Chondrocyte (in vitro differentiated cells): ENCODE measurements around the gene HELZ. TPM values are rescaled to one million over a fixed set of nuclear protein-coding genes. Genes with fewer than 3 reads are reported as not detected.

ENCODE experiments used
- DNase-seq: peaks from one replicate; pipeline ENCODE4 v3.0.0; 2021; ENCODE audit warnings: mixed read lengths, low spot score
- H3K27ac Mint-ChIP-seq: one replicate; pipeline ENCODE4 v1.8.0; 2021; ENCODE audit warnings: mild to moderate bottlenecking, moderate library complexity, mixed read lengths; ENCODE audit not compliant: unreplicated experiment
- H3K27me3 Mint-ChIP-seq: 2 replicates; pipeline ENCODE4 v1.8.0; 2021; ENCODE audit warnings: low read depth, mixed read lengths
- H3K36me3 Mint-ChIP-seq: 2 replicates; pipeline ENCODE4 v1.8.0; 2021; ENCODE audit warnings: low read depth, mixed read lengths
- H3K4me1 Mint-ChIP-seq: 2 replicates; pipeline ENCODE4 v1.8.0; 2021; ENCODE audit warnings: low read depth, mild to moderate bottlenecking, mixed read lengths
- H3K4me3 Mint-ChIP-seq: one replicate; pipeline ENCODE4 v1.8.0; 2021; ENCODE audit warnings: mild to moderate bottlenecking, moderate library complexity, mixed read lengths; ENCODE audit not compliant: unreplicated experiment
- H3K9me3 Mint-ChIP-seq: 2 replicates; pipeline ENCODE4 v1.8.0; 2021; ENCODE audit warnings: low read depth, mixed read lengths
- CTCF ChIP-seq: fragments of 200-600 bp; sonication (generic); IDR thresholded peaks from 2 replicates; pipeline ENCODE4 v1.5.0; 2021; ENCODE audit warnings: antibody characterized with exemption, mild to moderate bottlenecking, moderate library complexity
- total RNA-seq: library from RNA; stranded (reverse); gene quantifications from 3 replicates; pipeline ENCODE4 v1.2.1, GENCODE V29; 2021

HELZ gene
- total RNA-seq, 1 donor from 2014 or later, result 55.8 TPM

- Mint-ChIP-seq H3K27ac (no peak overlapping the region), H3K4me1 (no peaks in the 10 kb centered on the region), H3K9me3 (peaks cover 22% of the 10 kb centered on the region), H3K27me3 (peaks cover 16% of the 10 kb centered on the region), H3K36me3 (peaks cover 9% of the 10 kb centered on the region), H3K4me3 (no peak overlapping the region)
- no peak for TF ChIP-seq CTCF
- DNase-seq, result no peak
Measured at GRCh38 chr17:67047382-67047781, 197.6 kb downstream of the HELZ start.

- peaks cover 22% of the 10 kb centered on the region for H3K9me3 Mint-ChIP-seq
Measured at GRCh38 chr17:67046398-67046797, 198.6 kb downstream of the HELZ start.

GRCh38 chr17:67044940-67045339 is 200.1 kb downstream of the HELZ start:
- H3K4me1 Mint-ChIP-seq, result no peaks in the 10 kb centered on the region
- peaks cover 9% of the 10 kb centered on the region for H3K36me3 Mint-ChIP-seq
- TF ChIP-seq CTCF, result no peak
- H3K4me3 Mint-ChIP-seq, result no peak overlapping the region
- DNase-seq, result no peak
- H3K27ac Mint-ChIP-seq, result no peak overlapping the region
- H3K27me3 Mint-ChIP-seq, result peaks cover 18% of the 10 kb centered on the region
- peaks cover 22% of the 10 kb centered on the region for H3K9me3 Mint-ChIP-seq

More at GRCh38 chr17:67046398-67046797, 198.6 kb downstream of the HELZ start:
- Mint-ChIP-seq H3K36me3 (peaks cover 9% of the 10 kb centered on the region), H3K4me1 (no peaks in the 10 kb centered on the region), H3K27ac (no peak overlapping the region), H3K4me3 (no peak overlapping the region), H3K27me3 (peaks cover 16% of the 10 kb centered on the region)
- DNase-seq, result no peak
- no peak for TF ChIP-seq CTCF

GRCh38 chr17:67044016-67044772 is 200.8 kb downstream of the HELZ start, which contains the start of gene CACNG1:
TSS of gene CACNG1 (plus strand) at chr17:67044554. CDS start at chr17:67044661, 107 bp downstream.
- DNase-seq, result no peak
- no peak within 1 kb of the TSS for H3K4me3 Mint-ChIP-seq
- H3K27ac Mint-ChIP-seq, result no peak within 1 kb of the TSS
- peaks cover 18% of the 10 kb centered on the region for H3K9me3 Mint-ChIP-seq
- TF ChIP-seq CTCF, result no peak
- no peaks in the 10 kb centered on the region for H3K4me1 Mint-ChIP-seq
- peaks cover 9% of the 10 kb centered on the region for H3K36me3 Mint-ChIP-seq
- peaks cover 18% of the 10 kb centered on the region for H3K27me3 Mint-ChIP-seq

- Mint-ChIP-seq H3K27ac (no peak overlapping the region), H3K4me1 (no peaks in the 10 kb centered on the region), H3K9me3 (peaks cover 9% of the 10 kb centered on the region), H3K4me3 (no peak overlapping the region), H3K36me3 (peaks cover 2% of the 10 kb centered on the region), H3K27me3 (peaks cover 22% of the 10 kb centered on the region)
- no peak for TF ChIP-seq CTCF
- no peak for DNase-seq
Measured at GRCh38 chr17:67043283-67043682, 201.7 kb downstream of the HELZ start.
